Measurements from ENCODE around the gene ALG1.

DNA sequence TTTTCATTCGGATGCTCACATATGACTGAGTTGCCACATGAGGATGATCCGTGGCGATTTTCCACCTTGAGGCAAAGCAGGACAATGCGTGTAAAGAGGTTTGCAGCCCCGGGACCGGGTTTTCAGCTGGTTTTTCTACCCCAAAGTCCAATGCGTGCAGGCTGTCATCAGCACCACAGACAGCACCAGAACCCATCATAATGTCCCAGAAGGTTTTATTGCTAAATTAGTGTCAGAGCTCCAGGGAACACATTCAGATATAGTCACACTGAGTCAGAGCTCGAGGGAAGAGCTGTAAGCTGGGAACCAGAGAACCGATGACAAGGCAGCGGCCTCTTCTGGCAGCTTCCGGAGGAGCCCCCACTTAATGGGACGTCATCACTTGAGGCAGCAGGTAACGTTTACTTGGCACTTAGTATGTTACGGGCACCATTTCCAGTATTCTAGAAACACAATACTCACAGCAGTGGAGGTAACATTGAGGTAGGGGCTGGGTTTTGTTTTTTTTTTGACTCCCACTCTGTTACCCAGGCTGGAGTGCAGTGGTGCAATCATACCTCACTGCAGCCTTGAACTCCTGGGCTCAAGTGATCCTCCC lies 29.0 kb upstream of the ALG1 start:
- TF ChIP-seq POLR2AphosphoS5 (IDR thresholded peaks at IDR 0.05; ENCODE audit: low read depth, low read length) = no peak
- TF ChIP-seq, protein P1, sequence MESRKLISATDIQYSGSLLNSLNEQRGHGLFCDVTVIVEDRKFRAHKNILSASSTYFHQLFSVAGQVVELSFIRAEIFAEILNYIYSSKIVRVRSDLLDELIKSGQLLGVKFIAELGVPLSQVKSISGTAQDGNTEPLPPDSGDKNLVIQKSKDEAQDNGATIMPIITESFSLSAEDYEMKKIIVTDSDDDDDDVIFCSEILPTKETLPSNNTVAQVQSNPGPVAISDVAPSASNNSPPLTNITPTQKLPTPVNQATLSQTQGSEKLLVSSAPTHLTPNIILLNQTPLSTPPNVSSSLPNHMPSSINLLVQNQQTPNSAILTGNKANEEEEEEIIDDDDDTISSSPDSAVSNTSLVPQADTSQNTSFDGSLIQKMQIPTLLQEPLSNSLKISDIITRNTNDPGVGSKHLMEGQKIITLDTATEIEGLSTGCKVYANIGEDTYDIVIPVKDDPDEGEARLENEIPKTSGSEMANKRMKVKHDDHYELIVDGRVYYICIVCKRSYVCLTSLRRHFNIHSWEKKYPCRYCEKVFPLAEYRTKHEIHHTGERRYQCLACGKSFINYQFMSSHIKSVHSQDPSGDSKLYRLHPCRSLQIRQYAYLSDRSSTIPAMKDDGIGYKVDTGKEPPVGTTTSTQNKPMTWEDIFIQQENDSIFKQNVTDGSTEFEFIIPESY (IDR thresholded peaks at IDR 0.05; ENCODE audit: borderline replicate concordance, low read depth) = no peak
- TF ChIP-seq, protein P2, sequence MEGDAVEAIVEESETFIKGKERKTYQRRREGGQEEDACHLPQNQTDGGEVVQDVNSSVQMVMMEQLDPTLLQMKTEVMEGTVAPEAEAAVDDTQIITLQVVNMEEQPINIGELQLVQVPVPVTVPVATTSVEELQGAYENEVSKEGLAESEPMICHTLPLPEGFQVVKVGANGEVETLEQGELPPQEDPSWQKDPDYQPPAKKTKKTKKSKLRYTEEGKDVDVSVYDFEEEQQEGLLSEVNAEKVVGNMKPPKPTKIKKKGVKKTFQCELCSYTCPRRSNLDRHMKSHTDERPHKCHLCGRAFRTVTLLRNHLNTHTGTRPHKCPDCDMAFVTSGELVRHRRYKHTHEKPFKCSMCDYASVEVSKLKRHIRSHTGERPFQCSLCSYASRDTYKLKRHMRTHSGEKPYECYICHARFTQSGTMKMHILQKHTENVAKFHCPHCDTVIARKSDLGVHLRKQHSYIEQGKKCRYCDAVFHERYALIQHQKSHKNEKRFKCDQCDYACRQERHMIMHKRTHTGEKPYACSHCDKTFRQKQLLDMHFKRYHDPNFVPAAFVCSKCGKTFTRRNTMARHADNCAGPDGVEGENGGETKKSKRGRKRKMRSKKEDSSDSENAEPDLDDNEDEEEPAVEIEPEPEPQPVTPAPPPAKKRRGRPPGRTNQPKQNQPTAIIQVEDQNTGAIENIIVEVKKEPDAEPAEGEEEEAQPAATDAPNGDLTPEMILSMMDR (IDR thresholded peaks at IDR 0.05) = no peak
- no peak for TF ChIP-seq EZH2phosphoT487 (IDR thresholded peaks at IDR 0.05; ENCODE audit: borderline replicate concordance, low read depth)
- TF ChIP-seq FOXM1 (IDR thresholded peaks at IDR 0.05; ENCODE audit: low read depth) = no peak
- TF ChIP-seq, protein P3, sequence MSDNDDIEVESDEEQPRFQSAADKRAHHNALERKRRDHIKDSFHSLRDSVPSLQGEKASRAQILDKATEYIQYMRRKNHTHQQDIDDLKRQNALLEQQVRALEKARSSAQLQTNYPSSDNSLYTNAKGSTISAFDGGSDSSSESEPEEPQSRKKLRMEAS (IDR thresholded peaks at IDR 0.05; ENCODE audit: low read depth) = no peak
- TF ChIP-seq YY1 (IDR thresholded peaks at IDR 0.05; ENCODE audit: low read depth) = no peak
- TF ChIP-seq, protein P4, sequence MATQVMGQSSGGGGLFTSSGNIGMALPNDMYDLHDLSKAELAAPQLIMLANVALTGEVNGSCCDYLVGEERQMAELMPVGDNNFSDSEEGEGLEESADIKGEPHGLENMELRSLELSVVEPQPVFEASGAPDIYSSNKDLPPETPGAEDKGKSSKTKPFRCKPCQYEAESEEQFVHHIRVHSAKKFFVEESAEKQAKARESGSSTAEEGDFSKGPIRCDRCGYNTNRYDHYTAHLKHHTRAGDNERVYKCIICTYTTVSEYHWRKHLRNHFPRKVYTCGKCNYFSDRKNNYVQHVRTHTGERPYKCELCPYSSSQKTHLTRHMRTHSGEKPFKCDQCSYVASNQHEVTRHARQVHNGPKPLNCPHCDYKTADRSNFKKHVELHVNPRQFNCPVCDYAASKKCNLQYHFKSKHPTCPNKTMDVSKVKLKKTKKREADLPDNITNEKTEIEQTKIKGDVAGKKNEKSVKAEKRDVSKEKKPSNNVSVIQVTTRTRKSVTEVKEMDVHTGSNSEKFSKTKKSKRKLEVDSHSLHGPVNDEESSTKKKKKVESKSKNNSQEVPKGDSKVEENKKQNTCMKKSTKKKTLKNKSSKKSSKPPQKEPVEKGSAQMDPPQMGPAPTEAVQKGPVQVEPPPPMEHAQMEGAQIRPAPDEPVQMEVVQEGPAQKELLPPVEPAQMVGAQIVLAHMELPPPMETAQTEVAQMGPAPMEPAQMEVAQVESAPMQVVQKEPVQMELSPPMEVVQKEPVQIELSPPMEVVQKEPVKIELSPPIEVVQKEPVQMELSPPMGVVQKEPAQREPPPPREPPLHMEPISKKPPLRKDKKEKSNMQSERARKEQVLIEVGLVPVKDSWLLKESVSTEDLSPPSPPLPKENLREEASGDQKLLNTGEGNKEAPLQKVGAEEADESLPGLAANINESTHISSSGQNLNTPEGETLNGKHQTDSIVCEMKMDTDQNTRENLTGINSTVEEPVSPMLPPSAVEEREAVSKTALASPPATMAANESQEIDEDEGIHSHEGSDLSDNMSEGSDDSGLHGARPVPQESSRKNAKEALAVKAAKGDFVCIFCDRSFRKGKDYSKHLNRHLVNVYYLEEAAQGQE (IDR thresholded peaks at IDR 0.05; ENCODE audit: low read depth, low read length) = peak; percentile 91
- no peak for TF ChIP-seq MEF2A (IDR thresholded peaks at IDR 0.05; ENCODE audit: borderline replicate concordance, low read depth)
